Fibroblast of peridontal ligament (primary cell): Measurements from ENCODE around the gene KAZN.
"Not testable (repeated sequence)": the region's sequence is repeated elsewhere in the genome, so short reads cannot be mapped to it uniquely, and the experiment has no call there.

Source experiments
- DNase-seq: peaks from one replicate; pipeline ENCODE4 v3.0.0-alpha.2; 2010; ENCODE audit errors: extremely low read depth

The KAZN gene

GRCh38 chr1:15110867-15111230, 512.4 kb downstream of the KAZN start:
- DNase-seq = no peak

GRCh38 chr1:15113146-15113545, 514.7 kb downstream of the KAZN start:
- DNase-seq = no peak

- DNase-seq = no peak
Measured at GRCh38 chr1:15114884-15115283, 516.4 kb downstream of the KAZN start.

- DNase-seq = no peak
Measured at GRCh38 chr1:15115542-15116330, 517.3 kb downstream of the KAZN start.

- no peak for DNase-seq
Measured at GRCh38 chr1:15116966-15117365, 518.5 kb downstream of the KAZN start.

GRCh38 chr1:15117671-15118325, 519.3 kb downstream of the KAZN start:
- DNase-seq = no peak

- no peak for DNase-seq
Measured at GRCh38 chr1:15118579-15118978, 520.1 kb downstream of the KAZN start.

- no peak for DNase-seq
Measured at GRCh38 chr1:15120251-15120945, 521.9 kb downstream of the KAZN start.

- DNase-seq = no peak
Measured at GRCh38 chr1:15122331-15122730, 523.8 kb downstream of the KAZN start.

GRCh38 chr1:15123270-15123669, 524.8 kb downstream of the KAZN start:
- DNase-seq = no peak

GRCh38 chr1:15123925-15124324, 525.4 kb downstream of the KAZN start:
- DNase-seq = no peak

- no peak for DNase-seq
Measured at GRCh38 chr1:15124362-15125100, 526.0 kb downstream of the KAZN start.

- DNase-seq = no peak
Measured at GRCh38 chr1:15125101-15125745, 526.7 kb downstream of the KAZN start.

GRCh38 chr1:15128077-15128476, 529.6 kb downstream of the KAZN start:
- DNase-seq = no peak

- DNase-seq = peak; percentile 66
Measured at GRCh38 chr1:15128520-15129313, 530.2 kb downstream of the KAZN start.

- no peak for DNase-seq
Measured at GRCh38 chr1:15129944-15130343, 531.5 kb downstream of the KAZN start.

GRCh38 chr1:15130607-15131006, 532.1 kb downstream of the KAZN start:
- no peak for DNase-seq

- DNase-seq = no peak
Measured at GRCh38 chr1:15132965-15133364, 534.5 kb downstream of the KAZN start.

- DNase-seq = no peak
Measured at GRCh38 chr1:15134285-15134684, 535.8 kb downstream of the KAZN start.

- not testable (repeated sequence) for DNase-seq
Measured at GRCh38 chr1:15135604-15136003, 537.1 kb downstream of the KAZN start.

GRCh38 chr1:15137809-15138208, 539.3 kb downstream of the KAZN start:
- no peak for DNase-seq
